Thoracic aorta (tissue), 2 donors: ENCODE data around the gene C19orf25. TPM values are rescaled to one million over a fixed set of nuclear protein-coding genes. Genes with fewer than 3 reads are reported as not detected.
"Not testable (repeated sequence)": the region's sequence is repeated elsewhere in the genome, so short reads cannot be mapped to it uniquely, and the experiment has no call there.

ENCODE experiments used
- ATAC-seq: fragments of 150-250 bp; one replicate; pipeline ENCODE4 v1.8.0; 2017; ENCODE audit warnings: low read depth; ENCODE audit not compliant: insufficient number of reproducible peaks, low FRiP score
- DNase-seq: peaks from one replicate; pipeline ENCODE4 v3.0.0-alpha.2; 2020; ENCODE audit warnings: low spot score
- H3K27ac ChIP-seq, 2 donors: fragments of 200-600 bp; sonication (generic); 1 replicate in 1 of 2; 2 replicates in 1 of 2; pipeline ENCODE4 v1.5.1; 2016; ENCODE audit warnings: mild to moderate bottlenecking in 2 of 2, moderate library complexity in 2 of 2
- H3K27me3 ChIP-seq: fragments of 200-600 bp; sonication (generic); replicated peaks from 2 replicates; pipeline ENCODE4 v1.6.0; 2016; ENCODE audit warnings: mild to moderate bottlenecking; ENCODE audit not compliant: insufficient read depth
- H3K36me3 ChIP-seq: fragments of 200-600 bp; sonication (generic); one replicate; pipeline ENCODE4 v1.5.1; 2016
- H3K4me1 ChIP-seq, 2 donors: fragments of 200-600 bp; sonication (generic); 1 replicate in 1 of 2; 2 replicates in 1 of 2; pipeline versions ENCODE4 v1.5.1 to v1.6.0; 2016; ENCODE audit warnings: low read depth in 2 of 2, mild to moderate bottlenecking in 1 of 2; ENCODE audit not compliant: control insufficient read depth in 1 of 2
- H3K4me3 ChIP-seq: fragments of 200-600 bp; sonication (generic); 2 replicates; pipeline ENCODE4 v1.5.1; 2016; ENCODE audit warnings: mild to moderate bottlenecking
- H3K9me3 ChIP-seq: fragments of 200-600 bp; sonication (generic); 2 replicates; pipeline ENCODE4 v1.5.1; 2016
- total RNA-seq, 2 donors: library from RNA; depleted of rRNA; stranded (reverse); fragments of >200 nt; gene quantifications; one replicate each; pipeline versions ENCODE4 v1.1.0 to v1.2.3, GENCODE V29; 2016
- TF ChIP-seq, protein P1 (sequence below): fragments of 200-600 bp; sonication (generic); IDR thresholded peaks from one replicate; pipeline ENCODE4 v1.5.1; 2019; ENCODE audit warnings: antibody characterized with exemption

C19orf25 gene
- total RNA-seq, 2 donors from 2014 or later: 28.6 to 54.6 TPM

DNA sequence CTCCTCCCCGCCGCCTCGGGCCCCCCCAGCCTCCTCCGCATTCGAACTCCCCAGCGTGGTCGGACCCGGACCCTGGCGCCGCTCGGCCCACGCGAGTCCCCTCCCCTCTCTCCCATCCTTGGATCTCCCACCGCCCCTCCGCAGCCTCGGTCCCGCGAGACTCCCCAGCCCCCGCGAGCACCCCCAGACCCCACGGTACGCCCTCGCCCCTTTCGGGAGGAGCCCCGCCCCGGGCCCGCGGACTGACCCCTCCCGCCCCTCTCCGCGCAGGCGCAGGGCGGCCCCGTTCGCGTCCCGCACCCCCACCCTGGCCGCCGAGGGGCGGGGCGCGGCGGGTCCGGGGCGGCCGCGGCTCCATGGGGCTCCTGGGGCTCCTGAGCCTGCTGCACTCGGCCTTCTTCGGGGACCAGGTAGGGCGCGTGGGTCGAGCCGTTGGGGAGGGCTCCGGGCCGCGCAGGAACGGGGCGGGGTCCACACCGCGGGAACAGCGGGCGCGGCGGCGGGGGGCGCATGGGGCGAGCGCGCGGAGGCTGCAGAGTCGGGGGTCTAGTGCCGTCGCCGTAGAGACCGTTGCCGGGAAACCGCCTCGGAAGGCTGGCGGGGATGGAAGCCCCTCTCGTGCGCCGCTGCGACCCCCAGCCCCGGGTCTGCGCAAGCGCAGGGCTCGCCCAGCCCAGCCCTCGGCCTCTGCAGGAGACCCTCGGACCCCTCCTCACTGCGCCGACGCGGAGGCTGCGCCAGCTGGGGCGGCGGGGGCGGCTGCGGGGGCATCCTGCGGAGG is 32.9 kb downstream of the C19orf25 start:
- peaks cover 10 to 23% of the 10 kb centered on the region in 2 donors for H3K4me1 ChIP-seq
- H3K27me3 ChIP-seq: peaks cover 17% of the 10 kb centered on the region
- H3K4me3 ChIP-seq: peak overlapping the region; percentile 68
- TF ChIP-seq, protein P1, sequence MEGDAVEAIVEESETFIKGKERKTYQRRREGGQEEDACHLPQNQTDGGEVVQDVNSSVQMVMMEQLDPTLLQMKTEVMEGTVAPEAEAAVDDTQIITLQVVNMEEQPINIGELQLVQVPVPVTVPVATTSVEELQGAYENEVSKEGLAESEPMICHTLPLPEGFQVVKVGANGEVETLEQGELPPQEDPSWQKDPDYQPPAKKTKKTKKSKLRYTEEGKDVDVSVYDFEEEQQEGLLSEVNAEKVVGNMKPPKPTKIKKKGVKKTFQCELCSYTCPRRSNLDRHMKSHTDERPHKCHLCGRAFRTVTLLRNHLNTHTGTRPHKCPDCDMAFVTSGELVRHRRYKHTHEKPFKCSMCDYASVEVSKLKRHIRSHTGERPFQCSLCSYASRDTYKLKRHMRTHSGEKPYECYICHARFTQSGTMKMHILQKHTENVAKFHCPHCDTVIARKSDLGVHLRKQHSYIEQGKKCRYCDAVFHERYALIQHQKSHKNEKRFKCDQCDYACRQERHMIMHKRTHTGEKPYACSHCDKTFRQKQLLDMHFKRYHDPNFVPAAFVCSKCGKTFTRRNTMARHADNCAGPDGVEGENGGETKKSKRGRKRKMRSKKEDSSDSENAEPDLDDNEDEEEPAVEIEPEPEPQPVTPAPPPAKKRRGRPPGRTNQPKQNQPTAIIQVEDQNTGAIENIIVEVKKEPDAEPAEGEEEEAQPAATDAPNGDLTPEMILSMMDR: no peak
- peak overlapping the region in 1 of 2 donors; percentile 22 for H3K27ac ChIP-seq
- peaks cover 15% of the 10 kb centered on the region for H3K36me3 ChIP-seq
- DNase-seq (no peak), ATAC-seq (no peak)
- no peaks in the 10 kb centered on the region for H3K9me3 ChIP-seq

DNA sequence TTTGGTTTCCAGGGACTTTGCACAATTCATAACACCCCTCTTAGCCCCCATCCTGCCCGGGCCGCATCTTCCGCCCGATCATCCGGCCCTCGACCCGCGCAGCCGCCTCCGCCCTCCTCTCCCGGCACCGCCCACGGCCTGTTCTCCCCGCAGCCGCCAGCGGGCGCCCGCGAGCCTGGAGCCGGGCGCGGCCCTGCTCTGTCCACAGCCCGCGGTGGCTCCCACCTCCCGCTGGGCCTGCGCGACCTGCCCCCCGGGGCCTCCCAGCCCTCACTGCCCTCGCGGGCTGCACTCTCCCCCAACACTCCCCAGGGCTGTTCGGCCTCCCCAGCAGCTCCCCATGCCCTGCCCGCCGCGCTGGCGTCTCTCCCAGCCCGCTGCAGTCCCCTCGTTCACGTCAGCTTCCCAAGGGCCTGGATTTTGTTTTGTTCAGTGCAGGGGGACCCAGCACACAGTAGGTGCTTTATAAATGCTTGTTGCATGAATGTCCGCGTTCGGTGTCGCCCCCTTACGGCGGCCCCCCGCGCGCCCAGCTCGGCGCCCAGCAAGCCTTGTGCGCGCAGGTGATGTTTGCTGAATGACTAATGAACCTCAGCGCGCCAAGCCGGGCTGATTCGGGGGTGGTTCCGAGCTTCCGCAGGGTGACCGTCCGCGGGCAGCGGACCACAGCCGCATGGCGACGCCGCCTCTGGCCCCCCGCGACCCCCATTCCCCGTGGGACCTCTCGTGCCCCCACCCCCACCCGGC is 33.7 kb downstream of the C19orf25 start:
- Histone ChIP-seq H3K4me1 (peaks cover 10 to 25% of the 10 kb centered on the region in 2 donors), H3K36me3 (peaks cover 23% of the 10 kb centered on the region), H3K4me3 (peak overlapping the region; percentile 68), H3K27me3 (peaks cover 9% of the 10 kb centered on the region), H3K27ac (no peak overlapping the region), H3K9me3 (no peaks in the 10 kb centered on the region)
- ATAC-seq: peak; percentile 49
- DNase-seq: no peak
- TF ChIP-seq, protein P1: peak; percentile 87

DNA sequence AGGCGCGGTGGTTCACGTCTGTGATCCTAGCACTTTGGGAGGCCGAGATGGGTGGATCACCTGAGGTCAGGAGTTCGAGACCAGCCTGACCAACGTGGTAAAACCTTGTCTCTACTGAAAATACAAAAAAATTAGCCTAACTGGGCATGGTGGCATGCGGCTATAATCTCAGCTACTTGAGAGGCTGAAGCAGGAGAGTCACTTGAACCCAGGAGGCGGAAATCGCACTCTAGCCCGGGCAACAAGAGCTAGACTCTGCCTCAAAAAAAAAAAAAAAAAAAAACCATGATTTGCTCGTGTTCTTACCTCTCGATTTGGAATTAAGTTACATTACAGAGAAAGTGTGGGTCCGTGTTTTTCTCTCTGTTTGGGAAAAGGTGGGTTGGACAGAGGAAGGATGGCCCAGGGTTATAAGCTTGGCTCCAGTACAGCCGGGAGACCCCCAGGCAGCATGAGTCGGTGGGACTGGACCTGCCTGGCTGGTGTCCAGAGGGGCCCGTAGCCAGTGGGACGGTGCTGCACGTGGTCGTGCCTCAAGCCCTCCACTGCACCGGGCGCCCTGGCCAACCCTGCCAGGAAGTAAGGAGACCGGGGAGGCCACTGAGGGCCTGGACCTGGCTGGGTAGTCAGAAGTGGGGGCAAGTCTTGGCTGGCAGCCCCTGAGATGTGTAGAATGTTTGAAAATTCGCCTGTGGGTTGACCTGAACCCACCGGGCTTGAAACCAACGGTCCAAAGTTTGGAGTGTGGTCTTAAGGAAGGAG is 37.2 kb downstream of the C19orf25 start:
- no peak for DNase-seq
- Histone ChIP-seq H3K27me3 (no peaks in the 10 kb centered on the region), H3K4me3 (no peak overlapping the region), H3K4me1 (peaks cover 22 to 43% of the 10 kb centered on the region in 2 donors), H3K9me3 (no peaks in the 10 kb centered on the region), H3K36me3 (peaks cover 28% of the 10 kb centered on the region), H3K27ac (no peak overlapping the region)
- TF ChIP-seq, protein P1: no peak
- ATAC-seq: no peak

DNA sequence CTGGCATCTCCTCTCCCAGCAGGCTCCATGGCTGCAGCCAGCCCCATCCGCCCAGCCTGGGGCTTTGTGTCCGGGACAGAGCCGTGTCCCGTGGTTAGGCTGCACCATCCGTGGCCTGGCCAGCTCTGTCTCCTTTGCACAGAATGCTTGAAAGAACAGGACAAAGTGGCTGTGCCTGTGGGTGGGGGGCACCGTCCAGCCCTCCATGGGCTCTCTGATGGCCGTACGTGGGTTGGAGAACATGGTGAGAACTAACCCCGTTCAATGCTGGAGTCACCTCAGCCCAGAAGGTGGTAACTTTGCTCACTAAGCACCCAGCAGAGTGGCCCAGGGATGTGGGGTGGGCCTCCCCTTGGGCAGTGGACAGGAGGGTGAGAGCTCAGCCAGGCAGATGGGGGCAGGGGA is 38.0 kb downstream of the C19orf25 start:
- TF ChIP-seq, protein P1: no peak
- ATAC-seq: no peak
- Histone ChIP-seq H3K27ac (no peak overlapping the region), H3K36me3 (peaks cover 28% of the 10 kb centered on the region), H3K27me3 (no peaks in the 10 kb centered on the region), H3K4me1 (peaks cover 18 to 35% of the 10 kb centered on the region in 2 donors), H3K4me3 (no peak overlapping the region), H3K9me3 (no peaks in the 10 kb centered on the region)
- DNase-seq: no peak

DNA sequence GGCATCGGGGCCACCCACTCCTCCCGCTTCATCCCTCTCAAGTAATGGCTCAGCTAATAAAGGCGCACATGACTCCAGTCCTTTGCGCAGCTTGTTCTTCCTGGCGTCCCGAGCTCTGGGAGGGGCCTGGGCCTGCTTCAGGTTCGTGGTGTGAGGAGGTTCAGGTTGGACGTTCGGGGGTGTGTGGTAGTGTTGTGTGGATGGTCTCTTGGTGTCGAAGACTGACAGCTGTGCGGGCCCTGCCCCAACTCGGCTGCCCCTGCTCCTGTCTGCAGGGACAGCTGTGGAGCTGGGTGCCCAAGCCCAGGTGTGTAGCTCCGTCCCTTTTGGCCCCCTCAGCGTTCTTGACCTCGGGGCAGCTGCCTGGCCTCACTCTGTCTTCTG is 38.6 kb downstream of the C19orf25 start:
- Histone ChIP-seq H3K9me3 (no peaks in the 10 kb centered on the region), H3K36me3 (peaks cover 31% of the 10 kb centered on the region), H3K4me3 (no peak overlapping the region), H3K27ac (no peak overlapping the region), H3K4me1 (peaks cover 13 to 31% of the 10 kb centered on the region in 2 donors), H3K27me3 (no peaks in the 10 kb centered on the region)
- TF ChIP-seq, protein P1: no peak
- DNase-seq: no peak
- ATAC-seq: no peak

DNA sequence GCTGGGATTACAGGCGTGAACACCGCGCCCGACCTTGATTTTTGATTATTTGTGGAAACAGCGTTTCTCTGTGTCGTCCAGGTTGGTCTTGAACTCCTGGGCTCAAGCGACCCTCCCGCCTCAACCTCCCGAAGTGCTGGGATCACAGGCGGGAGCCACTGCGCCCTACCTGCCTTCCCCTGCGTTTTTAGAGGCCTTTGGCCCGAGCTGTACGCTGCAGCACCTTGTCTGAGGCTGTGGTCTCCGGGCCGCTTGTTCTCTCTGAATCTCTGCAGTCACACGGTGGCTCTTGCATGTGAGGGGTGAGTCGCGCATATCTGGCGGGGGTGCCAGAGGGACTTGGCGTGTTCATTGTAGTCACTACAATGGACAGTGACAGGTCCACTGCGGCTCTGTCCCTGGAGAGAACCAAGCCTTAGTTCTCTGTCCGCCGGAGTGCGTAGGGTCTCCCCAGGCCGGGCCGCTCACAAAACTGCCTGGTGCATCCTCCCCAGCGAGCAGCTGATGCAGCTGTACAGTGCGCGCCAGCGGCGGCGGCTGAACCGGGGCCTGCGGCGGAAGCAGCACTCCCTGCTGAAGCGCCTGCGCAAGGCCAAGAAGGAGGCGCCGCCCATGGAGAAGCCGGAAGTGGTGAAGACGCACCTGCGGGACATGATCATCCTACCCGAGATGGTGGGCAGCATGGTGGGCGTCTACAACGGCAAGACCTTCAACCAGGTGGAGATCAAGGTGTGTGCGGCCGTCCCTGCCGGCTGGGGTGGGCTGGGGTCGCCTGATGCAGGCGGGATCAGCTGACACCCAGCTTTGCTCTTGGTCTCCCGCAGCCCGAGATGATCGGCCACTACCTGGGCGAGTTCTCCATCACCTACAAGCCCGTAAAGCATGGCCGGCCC is 39.2 kb downstream of the C19orf25 start:
- not testable (repeated sequence) for ATAC-seq, H3K27me3 ChIP-seq, H3K9me3 ChIP-seq, DNase-seq, H3K27ac ChIP-seq
- Histone ChIP-seq H3K36me3 (peaks cover 32% of the 10 kb centered on the region), H3K4me1 (peaks cover 12 to 24% of the 10 kb centered on the region in 2 donors), H3K4me3 (peak overlapping the region; percentile 100)
